COLO668 (cell line): ENCODE results near the gene PLOD3.

Experiments
- DNase-seq: peaks from one replicate; lab custom pipeline; 2025; ENCODE audit not compliant: unreplicated experiment; lab: John Stamatoyannopoulos, UW

The PLOD3 gene

DNA sequence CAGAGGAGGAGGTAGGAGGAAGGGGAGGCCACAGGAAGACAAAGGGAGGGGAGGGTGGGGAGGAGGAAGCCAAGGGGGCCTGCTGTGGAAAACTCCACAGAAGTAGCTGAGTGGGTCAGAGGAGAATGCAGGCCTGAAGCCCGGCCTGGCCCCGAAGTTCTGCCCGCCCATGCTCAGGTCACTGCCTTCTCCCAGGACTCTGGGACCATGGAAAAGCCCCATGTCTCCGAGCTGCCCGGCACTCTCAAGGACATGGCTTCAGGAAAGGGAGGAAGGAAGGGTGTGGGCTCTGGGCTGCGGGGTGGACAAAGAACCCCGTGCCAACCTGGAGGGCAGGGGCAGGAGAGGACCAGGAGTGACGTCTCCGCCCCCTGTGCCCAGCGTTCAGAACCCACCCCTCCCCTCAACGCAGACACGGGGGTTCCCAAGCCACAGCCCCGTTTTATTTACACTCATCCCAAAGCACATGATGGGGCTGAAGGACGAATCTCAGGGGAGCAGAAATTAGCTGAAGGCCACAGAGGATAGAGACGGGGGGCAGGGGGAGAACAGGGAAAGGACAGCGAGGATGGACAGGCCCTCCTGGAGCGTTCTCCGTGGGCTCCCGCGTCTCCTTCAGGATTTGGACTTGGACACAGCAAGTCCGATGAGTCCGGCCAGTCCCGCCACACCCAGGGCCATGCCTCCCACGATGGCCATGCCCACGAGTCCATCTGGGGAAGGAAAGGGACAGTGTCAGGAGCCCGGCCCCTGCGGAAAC, 22.0 kb upstream of the PLOD3 start:
- DNase-seq, result no peak

DNA sequence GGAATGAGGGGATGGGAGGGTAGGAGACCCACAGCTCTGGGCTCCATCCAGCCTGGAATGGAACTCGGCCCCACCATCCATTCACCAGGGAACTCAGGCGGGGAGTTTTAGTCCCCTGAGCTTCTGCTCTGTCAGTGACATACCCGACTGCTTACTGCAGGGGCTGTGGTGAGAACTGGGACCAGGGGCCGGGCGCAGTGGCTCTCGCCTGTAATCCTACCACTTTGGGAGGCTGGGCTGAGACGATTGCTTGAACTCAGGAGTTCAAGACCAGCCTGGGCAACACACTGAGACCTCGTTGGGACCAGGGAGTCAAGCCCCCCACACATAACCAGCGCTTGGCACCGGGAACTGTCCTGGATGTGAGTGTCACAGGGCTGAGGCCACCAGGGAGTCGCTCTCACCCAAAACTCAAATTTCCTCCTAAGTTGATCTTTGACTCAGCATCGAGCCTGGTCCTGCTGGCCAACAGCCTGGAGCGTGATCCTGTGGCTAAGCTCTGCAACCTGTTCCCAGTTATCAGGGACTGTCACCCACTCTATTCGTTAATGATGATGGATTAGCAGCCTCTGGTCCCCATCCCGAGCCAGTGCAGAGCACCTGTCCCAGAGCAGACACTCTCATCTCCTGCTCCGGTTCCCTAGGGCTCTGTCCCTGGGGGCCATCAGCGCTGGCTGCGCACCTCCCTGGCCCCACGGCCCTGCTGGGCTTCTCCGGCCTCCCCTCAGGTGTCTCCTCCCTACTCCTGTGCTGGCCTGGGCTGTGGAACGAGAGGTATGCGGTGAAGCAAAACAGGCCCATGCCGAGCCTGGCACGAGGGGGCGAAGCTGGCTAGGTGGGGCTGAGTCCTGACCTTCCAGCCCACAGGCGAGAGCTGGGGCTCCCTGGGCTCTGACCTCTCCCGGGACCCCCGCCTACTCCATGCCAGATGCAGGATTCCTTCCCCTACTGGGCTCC, 21.1 kb upstream of the PLOD3 start:
- DNase-seq, result no peak

DNA sequence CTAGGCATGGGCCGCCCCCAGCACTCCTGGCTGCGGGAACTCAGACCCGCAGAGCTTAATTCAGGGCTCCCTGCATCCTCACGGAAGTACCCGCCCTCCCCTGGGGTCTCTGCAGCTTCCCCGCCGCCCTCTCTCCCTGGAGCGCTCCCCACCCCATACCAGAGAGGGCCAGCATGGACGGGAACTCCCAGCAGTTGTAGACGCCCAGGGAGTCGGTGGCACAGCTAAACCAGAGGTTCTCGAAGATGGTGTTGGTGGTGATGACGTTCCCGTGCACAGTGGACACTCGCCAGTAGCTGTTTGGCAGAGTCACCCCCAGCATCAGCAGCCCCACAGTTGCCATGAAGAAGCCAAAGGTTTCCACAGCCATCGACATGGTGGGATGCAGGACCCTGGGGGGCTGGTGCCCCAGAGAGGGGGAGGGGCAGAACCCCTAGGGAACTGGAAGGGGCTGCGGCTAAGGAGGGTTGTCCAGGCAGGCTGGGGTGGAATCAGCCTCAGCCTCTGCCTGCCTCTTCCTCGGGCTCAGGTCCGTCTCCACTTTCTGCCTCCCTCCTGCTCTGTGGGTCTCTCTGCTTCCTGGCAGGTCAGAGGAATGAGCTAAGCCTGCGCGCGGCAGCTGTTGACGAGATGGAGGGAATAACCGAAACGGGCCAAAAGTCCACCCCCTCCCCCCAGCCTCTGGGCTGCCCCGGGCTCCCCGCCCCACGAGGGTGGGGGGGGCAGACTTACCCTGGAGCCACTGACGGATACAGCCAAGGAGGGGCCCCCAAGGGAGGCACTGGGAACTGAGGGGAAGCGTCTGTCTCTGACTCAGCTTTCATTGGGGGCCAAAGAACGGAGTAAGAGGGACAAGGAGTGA, 20.1 kb upstream of the PLOD3 start, which contains the start of gene CLDN15:
Gene CLDN15, minus strand, starts transcription at position 597 of the 862 bp plus-strand sequence. Its CDS starts 221 bp downstream, at position 376.
- DNase-seq, result no peak

DNA sequence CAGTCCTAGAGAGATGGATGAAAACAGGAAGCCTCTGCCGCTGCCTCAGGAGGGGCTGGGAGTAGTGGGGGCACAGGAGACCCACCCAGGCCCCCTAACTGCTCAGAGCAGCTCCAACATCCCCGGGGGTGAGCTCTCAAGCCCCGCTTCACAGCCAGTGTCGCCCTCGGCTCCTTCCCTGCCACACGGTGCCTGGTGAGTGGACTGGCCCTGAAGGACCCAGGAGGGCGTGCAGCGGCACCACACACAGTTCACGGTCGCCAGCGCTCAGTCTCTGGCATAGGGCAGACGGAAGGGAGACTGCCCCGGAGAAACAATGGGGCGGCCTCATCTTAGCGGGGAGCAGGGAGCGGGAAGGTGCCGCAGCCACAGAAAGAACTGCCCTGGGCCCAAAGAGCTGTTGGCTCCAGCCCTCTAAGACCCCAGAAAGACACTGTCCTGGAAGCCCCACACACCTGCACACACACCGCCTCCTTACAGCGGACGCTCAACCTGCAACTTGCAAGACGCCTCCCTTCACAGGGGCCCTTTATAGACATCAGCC, 19.0 kb upstream of the PLOD3 start:
- DNase-seq, result no peak

DNA sequence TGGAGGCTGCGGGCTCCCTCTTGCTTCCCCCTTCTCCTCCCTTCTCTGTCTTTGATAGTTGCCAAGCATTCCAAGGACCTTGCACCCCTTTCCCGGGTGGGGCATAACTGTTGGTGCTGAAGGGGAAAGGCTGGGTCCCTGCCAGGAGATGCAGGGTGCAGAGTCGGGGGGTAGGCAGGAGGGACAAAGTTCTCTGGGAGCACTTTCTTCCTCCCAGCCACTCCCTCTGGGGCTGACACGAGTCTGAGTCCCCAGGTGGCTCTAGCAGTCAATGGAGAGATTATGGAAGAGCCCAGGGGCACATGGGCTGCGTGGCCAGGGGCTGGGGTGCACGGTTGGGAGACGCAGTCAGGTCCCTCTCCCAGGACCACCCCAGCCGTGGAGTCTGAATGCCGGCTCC, 18.1 kb upstream of the PLOD3 start:
- DNase-seq, result no peak

DNA sequence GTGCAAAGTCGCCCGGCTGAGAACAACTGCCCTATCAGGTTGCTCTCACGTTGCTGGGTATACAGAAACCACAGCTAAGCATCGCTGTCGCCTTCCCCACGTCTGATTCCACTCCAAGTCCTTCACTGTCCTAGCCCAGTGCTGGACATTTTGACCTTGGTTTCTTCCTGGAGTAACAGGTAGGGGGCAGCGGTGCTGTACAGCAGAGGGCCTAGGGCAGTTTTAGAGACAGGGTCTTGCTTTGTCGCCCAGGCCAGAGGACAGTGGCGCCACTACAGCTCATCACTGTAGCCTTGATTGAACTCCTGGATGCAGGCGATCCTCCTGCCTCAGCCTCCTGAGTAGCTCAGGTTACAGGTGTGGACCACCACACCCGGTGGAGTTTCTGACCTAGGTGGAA, 17.7 kb upstream of the PLOD3 start:
- no peak for DNase-seq

DNA sequence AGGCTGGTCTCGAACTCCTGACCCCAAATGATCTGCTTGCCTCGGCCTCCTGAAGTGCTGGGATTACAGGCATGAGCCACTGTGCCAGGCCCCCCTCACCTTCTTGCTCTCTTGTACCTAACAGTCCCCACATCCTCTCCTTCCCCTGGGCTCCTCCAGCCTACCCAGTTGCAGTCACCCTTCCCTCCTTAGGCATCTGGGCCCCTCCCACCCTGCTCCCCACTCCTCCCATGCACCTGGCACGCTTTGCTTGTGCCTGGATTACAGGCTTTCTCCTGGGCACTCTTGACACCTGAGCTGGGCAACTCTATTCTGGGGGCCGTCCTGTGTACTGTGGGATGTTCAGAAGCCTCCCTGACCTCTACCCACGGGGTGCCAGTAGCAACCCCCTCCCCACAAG, 17.3 kb upstream of the PLOD3 start:
- DNase-seq, result no peak

DNA sequence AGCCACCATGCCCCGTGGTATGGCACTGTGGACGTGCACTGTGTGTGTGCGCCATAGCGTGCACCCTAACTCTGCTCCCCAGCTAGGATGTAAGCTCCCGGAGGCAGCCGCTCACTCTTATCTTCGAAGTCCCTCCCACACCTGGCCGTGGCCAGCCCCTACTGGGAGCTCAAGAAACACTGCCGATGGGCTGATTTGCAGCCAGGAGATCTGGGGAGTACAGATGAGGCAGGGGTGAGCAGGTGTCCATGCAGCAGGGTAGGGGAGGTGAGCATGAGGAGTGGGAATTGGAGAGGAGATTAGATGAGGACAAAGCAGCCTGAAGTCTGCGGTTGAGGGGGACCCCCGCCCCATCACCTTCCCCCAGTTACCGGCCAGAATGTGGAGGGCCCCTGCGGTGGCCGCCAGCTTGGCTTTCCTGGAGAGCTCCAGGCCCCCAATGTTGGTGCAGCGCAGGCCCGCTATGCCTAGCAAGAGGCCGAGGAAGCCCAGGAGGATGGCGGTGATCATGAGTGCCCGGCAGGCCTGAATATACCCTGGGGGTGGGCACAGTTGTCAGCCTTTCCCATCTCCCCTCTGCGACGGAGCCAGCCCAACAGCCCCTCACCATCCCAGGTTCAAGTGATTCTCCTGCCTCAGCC, 16.6 kb upstream of the PLOD3 start:
- DNase-seq, result no peak

DNA sequence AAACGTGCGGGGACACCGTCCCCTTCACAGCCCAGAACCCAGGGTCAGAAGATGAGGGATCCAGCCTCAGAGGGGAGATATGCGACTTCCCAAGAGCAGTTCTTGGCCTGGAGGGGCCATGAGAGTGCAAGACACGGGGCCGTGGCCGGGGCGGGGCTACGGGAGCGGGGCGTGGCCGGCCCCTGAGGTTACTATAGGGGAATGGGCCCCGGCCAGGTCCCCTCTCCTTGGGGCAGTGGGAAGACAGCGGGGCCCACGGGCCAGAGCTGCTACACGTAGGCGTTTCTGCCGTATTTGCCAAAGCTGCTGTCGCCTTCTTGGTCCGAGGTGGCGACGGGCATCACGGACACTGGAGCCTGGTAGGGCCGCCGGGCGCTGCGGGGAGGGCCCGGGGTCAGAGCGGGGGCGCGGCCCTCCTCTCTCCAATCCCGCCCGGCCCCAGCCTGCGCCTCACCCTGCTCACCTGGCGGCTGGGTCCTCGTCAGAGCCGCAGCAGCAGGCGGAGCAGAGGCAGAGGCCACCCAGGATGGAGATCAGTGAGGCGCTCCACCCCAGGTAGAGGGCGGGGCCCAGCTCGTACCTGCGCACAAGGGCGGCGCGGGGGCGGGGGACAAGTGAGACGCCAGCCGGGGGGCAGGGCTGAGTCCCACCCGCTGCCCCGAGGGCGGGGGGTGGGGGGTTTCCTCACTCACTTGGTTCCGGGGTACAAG, 14.9 kb upstream of the PLOD3 start:
- peak; percentile 76 for DNase-seq

DNA sequence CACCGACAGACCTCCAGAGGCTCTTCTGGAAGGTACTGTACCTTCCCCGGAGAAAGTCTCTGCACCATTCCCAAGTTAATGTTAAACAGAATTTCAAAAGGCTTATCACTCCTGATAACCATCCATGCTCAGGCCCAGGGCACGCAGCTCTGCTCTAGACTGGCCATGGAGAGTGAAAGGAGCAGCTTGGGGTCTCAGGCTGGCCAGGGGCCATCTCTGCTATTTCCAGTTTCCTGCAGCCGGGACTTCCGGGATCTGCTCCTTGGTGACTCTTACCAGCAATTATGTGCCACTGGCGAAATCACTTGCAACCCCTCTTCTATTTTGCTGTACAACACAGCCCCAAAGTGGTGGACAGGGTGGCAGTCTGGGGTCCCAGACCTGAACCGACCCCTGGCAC, 14.3 kb upstream of the PLOD3 start:
- no peak for DNase-seq

DNA sequence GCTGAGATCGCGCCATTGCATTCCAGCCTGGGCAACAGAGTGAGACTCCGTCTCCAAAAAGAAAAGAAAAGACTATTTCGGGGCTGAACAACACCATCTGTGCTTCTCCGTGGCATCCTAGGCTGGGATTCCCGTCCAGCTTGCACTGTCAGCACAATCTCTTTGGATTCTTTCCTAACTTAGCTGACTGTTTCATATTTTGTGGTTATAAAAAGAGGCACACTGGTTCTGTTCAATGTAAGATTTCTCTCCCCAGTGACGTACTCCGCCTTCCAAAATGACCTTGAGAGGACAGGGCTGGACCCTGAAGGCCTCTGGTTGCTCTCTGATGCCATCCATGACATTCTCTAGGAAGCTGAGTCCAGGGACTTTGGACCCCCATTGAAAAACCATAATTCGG, 9.3 kb upstream of the PLOD3 start:
- no peak for DNase-seq

DNA sequence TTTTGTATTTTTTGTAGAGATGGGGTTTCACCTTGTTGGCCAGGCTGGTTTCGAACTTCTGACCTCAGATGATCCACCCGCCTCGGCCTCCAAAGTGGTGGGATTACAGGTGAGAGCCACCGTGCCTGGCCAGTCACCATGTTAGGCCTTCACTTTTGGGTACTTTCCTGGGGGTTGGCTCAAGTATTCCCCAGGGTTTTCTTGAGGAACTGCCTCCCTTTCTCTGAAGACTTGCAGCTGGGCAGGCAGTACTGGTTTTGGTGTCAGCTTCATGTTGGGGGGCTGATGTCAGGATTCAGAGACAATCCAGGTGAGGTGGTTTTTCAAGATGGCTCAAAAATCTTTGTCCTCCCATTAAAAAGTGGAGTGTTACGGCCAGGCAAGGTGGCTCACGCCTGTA, 8.3 kb upstream of the PLOD3 start:
- no peak for DNase-seq

DNA sequence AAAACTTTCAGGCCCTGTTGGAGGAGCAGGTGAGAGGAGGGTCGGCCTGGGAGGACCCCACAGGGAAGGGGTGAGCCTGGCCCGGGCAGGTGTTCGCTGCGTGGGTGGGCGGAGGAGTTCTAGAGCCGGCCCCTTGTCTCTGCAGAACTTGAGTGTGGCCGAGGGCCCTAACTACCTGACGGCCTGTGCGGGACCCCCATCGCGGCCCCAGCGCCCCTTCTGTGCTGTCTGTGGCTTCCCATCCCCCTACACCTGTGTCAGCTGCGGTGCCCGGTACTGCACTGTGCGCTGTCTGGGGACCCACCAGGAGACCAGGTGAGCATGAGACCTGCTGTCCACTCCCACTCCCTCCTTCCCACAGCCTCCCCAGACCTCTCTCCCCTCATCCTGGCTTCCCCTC, 6.1 kb upstream of the PLOD3 start:
- DNase-seq, result no peak

DNA sequence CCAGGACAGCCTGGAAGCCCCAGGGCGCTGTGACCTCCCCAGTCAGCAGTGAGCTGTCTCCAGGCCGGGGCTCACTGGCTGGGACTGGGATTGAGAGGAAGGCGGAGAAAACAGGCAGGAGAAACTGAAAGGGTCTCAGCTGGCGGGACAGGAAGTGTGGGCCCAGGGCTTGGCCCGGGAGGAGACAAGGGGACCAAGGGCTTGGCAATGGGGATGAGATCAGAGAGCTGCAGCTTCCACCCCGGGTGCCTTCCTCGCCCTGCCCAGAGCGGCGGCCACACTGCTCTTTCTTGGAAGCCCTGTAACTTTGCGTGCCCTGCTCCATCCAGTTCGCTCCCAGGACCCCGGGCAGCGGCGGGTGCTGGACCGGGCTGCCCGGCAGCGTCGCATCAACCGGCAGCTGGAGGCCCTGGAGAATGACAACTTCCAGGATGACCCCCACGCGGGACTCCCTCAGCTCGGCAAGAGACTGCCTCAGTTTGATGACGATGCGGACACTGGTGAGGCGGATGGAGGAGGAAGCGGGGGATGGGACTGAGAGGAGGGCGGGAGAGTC, 5.0 kb upstream of the PLOD3 start:
- no peak for DNase-seq

DNA sequence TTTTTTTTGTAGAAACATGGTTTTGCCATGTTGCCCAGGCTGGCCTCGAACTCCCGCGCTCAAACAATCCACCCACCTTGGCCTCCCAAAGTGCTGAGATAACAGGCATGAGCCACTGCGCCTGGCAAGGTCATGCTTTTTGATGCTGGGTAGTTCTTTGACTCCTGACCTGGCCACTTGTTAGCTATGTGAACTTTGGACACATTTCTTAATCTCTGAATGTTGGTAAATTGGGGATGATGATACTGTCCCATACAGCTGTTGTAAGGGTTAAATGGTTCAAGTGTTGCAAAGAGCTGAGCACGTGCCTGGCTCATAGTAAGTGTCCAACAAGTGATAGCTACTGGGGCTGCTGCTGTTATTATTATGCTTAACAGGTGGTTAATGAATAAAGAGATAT, 2.9 kb upstream of the PLOD3 start:
- DNase-seq, result no peak

DNA sequence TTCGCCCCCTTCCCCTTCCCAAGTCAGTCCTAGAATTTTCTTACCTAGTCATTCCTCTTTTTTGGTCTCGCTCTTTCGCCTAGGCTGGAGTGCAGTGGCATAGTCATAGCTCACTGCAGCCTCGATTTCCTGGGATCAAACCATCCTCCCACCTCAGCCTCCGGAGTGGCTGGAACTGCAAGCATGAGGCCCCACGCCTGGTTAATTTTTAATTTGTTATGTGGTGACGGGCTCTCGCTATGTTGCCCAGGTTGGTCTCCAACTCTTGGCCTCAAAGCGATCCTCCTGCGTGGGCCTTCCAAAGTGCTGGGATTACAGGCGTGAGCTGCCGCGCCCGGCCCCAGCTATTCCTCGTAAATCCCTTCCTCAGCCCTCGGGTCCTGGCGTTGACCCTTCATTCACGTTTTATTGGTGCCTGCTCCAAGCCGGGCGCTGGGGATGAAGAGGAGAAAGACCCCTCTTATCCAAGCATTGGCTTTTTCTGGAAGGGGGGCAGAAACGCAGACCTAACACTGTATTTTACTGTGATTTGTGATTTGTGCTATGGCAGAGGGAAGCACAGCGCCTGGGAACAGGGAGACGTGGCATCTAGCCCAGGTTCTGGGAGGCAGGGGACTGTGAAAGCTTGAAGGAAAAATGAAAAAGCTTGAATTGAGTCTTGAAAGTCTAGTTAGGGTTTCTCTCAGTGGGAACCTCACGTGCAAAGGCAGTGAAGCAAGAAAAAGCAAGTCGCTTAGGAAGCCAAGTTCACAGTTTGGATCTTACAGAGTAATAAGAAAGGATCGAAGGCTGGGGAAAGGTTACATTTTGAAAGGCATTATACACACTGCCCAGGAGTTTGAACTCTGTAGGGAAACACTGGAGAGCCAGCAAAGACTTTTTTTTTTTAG, 1.1 kb upstream of the PLOD3 start:
- peak; percentile 43 for DNase-seq

DNA sequence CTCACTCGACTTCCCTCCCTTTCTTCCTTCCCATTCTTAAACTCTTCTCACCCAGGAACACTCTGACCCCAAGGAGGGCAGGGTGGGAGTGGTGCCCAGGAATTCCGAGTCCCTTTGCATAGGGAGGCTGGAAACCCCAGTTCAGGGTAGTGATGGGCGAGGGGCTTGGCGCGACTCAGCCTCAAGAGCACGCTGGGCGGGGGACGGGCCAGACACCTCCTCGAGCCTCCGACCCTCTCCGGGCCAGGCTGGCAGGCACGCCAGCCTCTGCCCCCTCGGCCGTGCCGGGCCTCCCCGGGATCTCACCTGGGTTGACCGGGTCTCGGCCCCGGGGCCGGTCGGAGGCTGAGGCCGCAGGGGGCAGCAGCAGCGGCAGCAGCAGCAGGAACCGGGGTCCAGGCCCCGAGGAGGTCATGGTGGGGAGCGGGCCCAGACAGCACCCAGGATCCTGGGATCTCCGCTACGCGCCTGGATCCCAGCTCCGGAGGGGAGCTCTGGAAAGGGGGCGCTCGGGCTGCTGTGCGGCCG, 457 bp downstream of the PLOD3 start:
- DNase-seq, result no peak
